Retina (tissue), 1 donor: ENCODE data around the gene SHROOM2.
A peak's percentile ranks its signal among the peaks of the same experiment; 100 is the strongest.

Source experiments
- DNase-seq: peaks from one replicate; pipeline ENCODE4 v3.0.0-alpha.2; 2016

SHROOM2 gene

GRCh38 chrX:9903146-9903545 is 116.9 kb downstream of the SHROOM2 start:
- no peak for DNase-seq

GRCh38 chrX:9905288-9905687 is 119.1 kb downstream of the SHROOM2 start:
- no peak for DNase-seq

GRCh38 chrX:9905721-9906120 is 119.5 kb downstream of the SHROOM2 start:
- no peak for DNase-seq

GRCh38 chrX:9906919-9907318 is 120.7 kb downstream of the SHROOM2 start:
- no peak for DNase-seq

GRCh38 chrX:9907645-9908387 is 121.6 kb downstream of the SHROOM2 start:
- no peak for DNase-seq

GRCh38 chrX:9909254-9909653 is 123.0 kb downstream of the SHROOM2 start:
- DNase-seq: no peak

GRCh38 chrX:9911487-9911886 is 125.3 kb downstream of the SHROOM2 start:
- peak; percentile 63 for DNase-seq

- peak; percentile 75 for DNase-seq
Observed at GRCh38 chrX:9912351-9913145, 126.3 kb downstream of the SHROOM2 start.

GRCh38 chrX:9913146-9913433 is 126.9 kb downstream of the SHROOM2 start:
- DNase-seq: no peak

- DNase-seq: no peak
Observed at GRCh38 chrX:9917861-9918260, 131.6 kb downstream of the SHROOM2 start.

GRCh38 chrX:9919632-9920172 is 133.5 kb downstream of the SHROOM2 start:
- no peak for DNase-seq

- DNase-seq: no peak
Observed at GRCh38 chrX:9921407-9921806, 135.2 kb downstream of the SHROOM2 start.

GRCh38 chrX:9923357-9923756 is 137.1 kb downstream of the SHROOM2 start:
- DNase-seq: no peak

GRCh38 chrX:9926002-9926401 is 139.8 kb downstream of the SHROOM2 start:
- no peak for DNase-seq

GRCh38 chrX:9927698-9928482 is 141.7 kb downstream of the SHROOM2 start:
- DNase-seq: peak; percentile 46

GRCh38 chrX:9935436-9935835 is 149.2 kb downstream of the SHROOM2 start:
- DNase-seq: no peak

GRCh38 chrX:9937761-9938160 is 151.5 kb downstream of the SHROOM2 start:
- no peak for DNase-seq

- no peak for DNase-seq
Observed at GRCh38 chrX:9938516-9938915, 152.3 kb downstream of the SHROOM2 start.

GRCh38 chrX:9940421-9940820 is 154.2 kb downstream of the SHROOM2 start:
- DNase-seq: no peak

- no peak for DNase-seq
Observed at GRCh38 chrX:9942086-9942485, 155.9 kb downstream of the SHROOM2 start.

- DNase-seq: no peak
Observed at GRCh38 chrX:9943420-9943819, 157.2 kb downstream of the SHROOM2 start.

- peak; percentile 21 for DNase-seq
Observed at GRCh38 chrX:9947131-9947794, 161.0 kb downstream of the SHROOM2 start.

- no peak for DNase-seq
Observed at GRCh38 chrX:9948406-9948805, 162.2 kb downstream of the SHROOM2 start.
